Activated naive CD4-positive, alpha-beta T cell (primary cell): ENCODE measurements around the gene PPM1F.
"Not testable (repeated sequence)": the region's sequence is repeated elsewhere in the genome, so short reads cannot be mapped to it uniquely, and the experiment has no call there.

ENCODE experiments used
- DNase-seq, 4 experiments: peaks; one replicate each; lab custom pipeline; 2025; lab: John Stamatoyannopoulos, UW

The PPM1F gene

GRCh38 chr22:21940521-21940920 lies 12.1 kb downstream of the PPM1F start:
- no peak for DNase-seq

GRCh38 chr22:21939935-21940334 lies 12.7 kb downstream of the PPM1F start:
- not testable (repeated sequence) for DNase-seq

- DNase-seq = no peak
These were observed 13.2 kb downstream of the PPM1F start for GRCh38 chr22:21939461-21939913.

GRCh38 chr22:21938906-21939305 lies 13.7 kb downstream of the PPM1F start:
- DNase-seq = no peak

GRCh38 chr22:21938071-21938822 lies 14.4 kb downstream of the PPM1F start:
- peak; percentile 84 to 90 (median 88) for DNase-seq

GRCh38 chr22:21937821-21938070 lies 14.9 kb downstream of the PPM1F start:
- no peak for DNase-seq

GRCh38 chr22:21937041-21937820 lies 15.4 kb downstream of the PPM1F start:
- DNase-seq = no peak

GRCh38 chr22:21936151-21936775 lies 16.4 kb downstream of the PPM1F start:
- no peak for DNase-seq

- DNase-seq = no peak
These were observed 18.7 kb downstream of the PPM1F start for GRCh38 chr22:21933910-21934309.

- no peak for DNase-seq
These were observed 19.2 kb downstream of the PPM1F start for GRCh38 chr22:21933413-21933812.

- DNase-seq = no peak
These were observed 20.3 kb downstream of the PPM1F start for GRCh38 chr22:21932347-21932746.

- no peak for DNase-seq
These were observed 21.6 kb downstream of the PPM1F start for GRCh38 chr22:21931056-21931455.

GRCh38 chr22:21929253-21929652 lies 23.4 kb downstream of the PPM1F start:
- no peak for DNase-seq

GRCh38 chr22:21928048-21928447 lies 24.6 kb downstream of the PPM1F start:
- DNase-seq = no peak

- no peak for DNase-seq
These were observed 25.3 kb downstream of the PPM1F start for GRCh38 chr22:21927174-21927823.

- no peak for DNase-seq
These were observed 25.9 kb downstream of the PPM1F start for GRCh38 chr22:21926728-21927127.

- DNase-seq = no peak
These were observed 29.5 kb downstream of the PPM1F start for GRCh38 chr22:21923163-21923561.

- DNase-seq = no peak
These were observed 30.1 kb downstream of the PPM1F start for GRCh38 chr22:21922370-21923162.

- DNase-seq = no peak
These were observed 30.9 kb downstream of the PPM1F start for GRCh38 chr22:21921729-21922128.

- no peak for DNase-seq
These were observed 31.4 kb downstream of the PPM1F start for GRCh38 chr22:21921184-21921721.
